ENCODE measurements around the gene MAG. TPM values are rescaled to one million over a fixed set of nuclear protein-coding genes. Genes with fewer than 3 reads are reported as not detected.

MAG gene
- total RNA-seq, 4 donors from 2014 or later = 1.7 to 19.2 (median 2.7) TPM; not detected in 1

DNA sequence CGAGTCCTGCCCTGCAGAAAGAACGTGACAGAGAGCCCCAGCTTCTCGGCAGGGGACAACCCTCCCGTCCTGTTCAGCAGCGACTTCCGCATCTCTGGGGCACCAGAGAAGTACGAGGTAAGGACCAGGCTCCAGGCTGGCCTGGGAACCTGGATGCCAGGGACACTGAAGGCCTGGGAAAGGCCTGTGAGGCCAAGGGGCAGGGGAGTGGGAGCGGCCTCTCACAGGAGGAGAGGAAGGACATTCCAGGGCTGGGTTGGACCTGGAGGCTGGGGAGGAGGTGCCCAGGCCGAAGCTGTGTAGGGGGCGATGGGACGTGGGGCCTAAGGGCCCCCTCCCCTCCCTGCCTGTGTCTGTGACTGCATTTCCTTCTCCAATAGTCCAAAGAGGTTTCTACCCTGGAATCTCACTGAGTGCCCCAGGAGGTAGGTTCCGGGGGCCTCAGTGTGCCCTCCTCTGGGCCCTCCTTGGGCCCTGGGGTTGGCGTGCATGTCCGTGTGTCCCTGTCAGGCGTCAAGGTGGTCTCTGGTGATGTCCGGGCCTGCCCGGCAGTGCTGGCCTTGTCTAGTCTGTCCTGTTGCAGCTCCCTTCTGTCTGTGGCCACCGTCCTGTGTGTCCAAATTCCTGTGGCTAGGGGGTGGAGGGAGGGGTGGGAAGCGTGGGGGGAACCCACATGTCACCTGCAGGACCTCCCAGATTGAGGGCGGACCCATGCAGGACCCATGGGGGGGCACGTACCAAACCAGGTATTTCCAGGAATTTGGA, 20.1 kb downstream of the MAG start:
- peaks cover 11 to 45% of the 10 kb centered on the region in 2 donors for H3K4me1 ChIP-seq
- H3K9me3 ChIP-seq = no peaks in the 10 kb centered on the region
- TF ChIP-seq CTCF (IDR thresholded peaks at IDR 0.05) (no peak), POLR2A (IDR thresholded peaks at IDR 0.05) (no peak)
- no peaks in the 10 kb centered on the region for H3K27me3 ChIP-seq
- no peak overlapping the region for H3K4me3 ChIP-seq (replicated peaks in 1 of 3)
- H3K27ac ChIP-seq = no peak overlapping the region
- H3K36me3 ChIP-seq = no peaks in the 10 kb centered on the region
- intact Hi-C loops (cut with DNase I) = no loop called here
- WGBS, 2 donors = 84 to 89% methylated on average over 16 to 20 of the region's 21 CpGs
- DNase-seq = no peak

- intact Hi-C loops (cut with DNase I) = no loop called here
- DNase-seq = no peak
- no peak overlapping the region for H3K27ac ChIP-seq
- no peak overlapping the region for H3K4me3 ChIP-seq (replicated peaks in 1 of 3)
- H3K9me3 ChIP-seq = no peaks in the 10 kb centered on the region
- TF ChIP-seq CTCF (IDR thresholded peaks at IDR 0.05) = no peak
- TF ChIP-seq POLR2A (IDR thresholded peaks at IDR 0.05) = no peak
- H3K36me3 ChIP-seq = no peaks in the 10 kb centered on the region
- 54 to 75% methylated on average over 7 of the region's 7 CpGs for WGBS, 2 donors
- no peaks in the 10 kb centered on the region for H3K27me3 ChIP-seq
- H3K4me1 ChIP-seq = peaks cover 5 to 47% of the 10 kb centered on the region in 2 donors
These were observed 21.6 kb downstream of the MAG start for GRCh38 chr19:35313587-35313986.

DNA sequence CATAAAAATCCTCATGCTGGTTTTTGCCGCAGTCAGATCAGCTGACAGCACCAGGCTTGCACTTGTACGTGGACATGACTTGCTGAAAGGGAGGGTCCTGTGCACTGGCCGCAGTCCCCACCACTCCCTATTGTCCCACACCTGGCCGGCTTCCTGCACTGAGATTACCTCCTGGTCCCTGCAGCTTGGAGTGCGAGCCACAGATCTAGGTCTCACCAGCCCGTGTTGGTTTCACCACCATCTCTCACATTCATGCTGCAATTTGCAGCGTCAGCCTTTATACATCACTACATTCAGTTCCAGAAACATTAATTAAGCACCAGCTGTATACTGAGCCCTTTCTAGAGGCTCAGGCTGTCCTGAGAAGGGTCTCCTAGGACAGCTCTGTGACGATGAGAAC, 22.1 kb downstream of the MAG start:
- intact Hi-C loops (cut with DNase I) = no loop called here
- Histone ChIP-seq H3K4me1 (peaks cover 8 to 47% of the 10 kb centered on the region in 2 donors), H3K36me3 (no peaks in the 10 kb centered on the region), H3K9me3 (no peaks in the 10 kb centered on the region), H3K4me3 (replicated peaks in 1 of 3) (no peak overlapping the region), H3K27me3 (no peaks in the 10 kb centered on the region), H3K27ac (no peak overlapping the region)
- DNase-seq = no peak
- TF ChIP-seq CTCF (IDR thresholded peaks at IDR 0.05) (no peak), POLR2A (IDR thresholded peaks at IDR 0.05) (no peak)
- 91 to 94% methylated on average over 7 to 8 of the region's 8 CpGs for WGBS, 2 donors

DNA sequence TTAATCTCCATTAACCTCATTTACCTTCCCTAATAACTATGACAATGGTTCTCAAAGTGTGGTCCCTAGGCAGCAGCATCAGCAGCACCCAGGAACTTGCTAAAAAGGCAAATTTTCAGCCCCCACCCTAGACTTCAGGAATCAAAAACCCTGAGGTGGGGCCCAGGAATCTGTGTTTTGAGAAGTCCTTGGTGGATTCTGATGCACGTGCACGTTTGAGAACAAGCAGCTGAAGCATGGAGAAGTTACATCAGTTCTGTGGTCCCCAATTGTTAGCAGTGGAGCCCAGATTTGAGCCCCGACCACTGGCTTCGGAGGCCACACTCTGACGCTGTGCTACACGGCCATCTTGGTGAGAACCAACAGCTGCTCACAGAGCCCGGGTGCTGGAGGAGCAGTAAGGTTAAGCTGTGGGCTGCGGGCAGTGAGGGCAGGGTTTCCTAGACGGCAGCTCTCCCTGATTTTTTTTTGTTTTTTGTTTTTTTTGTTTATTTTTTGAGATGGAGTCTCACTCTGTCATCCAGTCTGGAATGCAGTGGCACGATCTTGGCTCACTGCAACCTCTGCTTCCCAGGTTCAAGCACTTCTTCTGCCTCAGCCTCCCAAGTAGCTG, 23.0 kb downstream of the MAG start:
- no peak for DNase-seq
- H3K27ac ChIP-seq = no peak overlapping the region
- WGBS, 2 donors = 91 to 93% methylated on average over 10 of the region's 10 CpGs
- no peak overlapping the region for H3K4me3 ChIP-seq (replicated peaks in 1 of 3)
- H3K9me3 ChIP-seq = no peaks in the 10 kb centered on the region
- no peaks in the 10 kb centered on the region for H3K27me3 ChIP-seq
- intact Hi-C loops (cut with DNase I) = no loop called here
- peaks cover 13 to 47% of the 10 kb centered on the region in 2 donors for H3K4me1 ChIP-seq
- H3K36me3 ChIP-seq = no peaks in the 10 kb centered on the region
- TF ChIP-seq CTCF (IDR thresholded peaks at IDR 0.05) (no peak), POLR2A (IDR thresholded peaks at IDR 0.05) (no peak)

DNA sequence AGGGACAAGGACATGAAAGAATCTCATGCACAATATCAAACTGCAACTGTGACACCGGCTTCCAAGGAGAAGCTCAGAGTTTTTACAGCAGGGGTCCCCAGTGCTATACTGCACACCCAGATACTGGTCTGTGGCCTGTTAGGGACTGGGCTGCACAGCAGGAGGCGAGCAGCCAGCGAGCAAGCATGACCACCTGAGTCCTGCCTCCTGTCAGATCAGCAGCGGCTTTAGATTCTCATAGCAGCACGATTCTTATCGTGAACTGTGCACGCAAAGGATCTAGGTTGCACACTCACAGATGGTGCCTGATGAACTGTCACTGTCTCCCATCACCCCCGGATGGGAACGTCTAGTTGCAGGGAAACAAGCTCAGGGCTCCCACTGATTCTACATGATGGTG, 23.9 kb downstream of the MAG start:
- no peak overlapping the region for H3K4me3 ChIP-seq (replicated peaks in 1 of 3)
- intact Hi-C loops (cut with DNase I) = no loop called here
- no peaks in the 10 kb centered on the region for H3K9me3 ChIP-seq
- no peak for DNase-seq
- H3K27me3 ChIP-seq = no peaks in the 10 kb centered on the region
- no peak overlapping the region for H3K27ac ChIP-seq
- H3K4me1 ChIP-seq = peaks cover 17 to 51% of the 10 kb centered on the region in 2 donors
- no peak for TF ChIP-seq CTCF (IDR thresholded peaks at IDR 0.05)
- TF ChIP-seq POLR2A (IDR thresholded peaks at IDR 0.05) = no peak
- 70 to 87% methylated on average over 9 of the region's 9 CpGs for WGBS, 2 donors
- H3K36me3 ChIP-seq = no peaks in the 10 kb centered on the region

Measured in thyroid gland (tissue), 4 donors.